ENCODE data around the gene SLC10A7. TPM values are rescaled to one million over a fixed set of nuclear protein-coding genes. Genes with fewer than 3 reads are reported as not detected.

Gene SLC10A7
- total RNA-seq, 4 donors from 2014 or later: 5.6 to 12.8 (median 6.8) TPM

DNA sequence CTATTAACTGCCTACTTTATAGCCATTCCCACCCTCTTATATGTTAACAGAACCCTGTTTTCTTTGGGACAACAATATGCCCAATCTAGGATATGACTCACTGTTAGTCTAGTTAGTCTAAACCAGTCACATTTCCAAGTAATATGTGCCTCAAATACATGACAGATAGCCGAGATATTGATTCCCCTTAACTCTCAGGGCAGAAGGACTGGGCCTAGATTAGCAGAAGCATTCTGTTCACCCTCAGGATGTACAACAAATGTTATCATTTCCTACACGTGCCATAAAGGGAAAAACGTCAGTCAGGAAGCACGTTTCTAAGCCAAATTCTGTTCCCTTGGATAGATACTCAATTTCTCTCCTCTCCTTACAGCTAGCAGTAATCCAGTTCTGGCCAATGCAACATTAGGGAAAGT, 114.1 kb downstream of the SLC10A7 start:
- no peak for ATAC-seq
- no peak for TF ChIP-seq CTCF (IDR thresholded peaks at IDR 0.05)
- no peak for TF ChIP-seq POLR2A (IDR thresholded peaks at IDR 0.05)
- no peak for TF ChIP-seq POLR2AphosphoS5 (IDR thresholded peaks at IDR 0.05)
- TF ChIP-seq EP300 (IDR thresholded peaks at IDR 0.05): no peak
- no peaks in the 10 kb centered on the region for H3K9me3 ChIP-seq
- H3K36me3 ChIP-seq: no peaks in the 10 kb centered on the region
- H3K27ac ChIP-seq: no peak overlapping the region
- H3K4me3 ChIP-seq: no peak overlapping the region
- H3K4me1 ChIP-seq: no peaks in the 10 kb centered on the region
- 57 to 60% methylated on average over 4 of the region's 4 CpGs for WGBS, 2 donors (ENCODE audit: low coverage in 1 of 2)
- H3K27me3 ChIP-seq: no peaks in the 10 kb centered on the region

DNA sequence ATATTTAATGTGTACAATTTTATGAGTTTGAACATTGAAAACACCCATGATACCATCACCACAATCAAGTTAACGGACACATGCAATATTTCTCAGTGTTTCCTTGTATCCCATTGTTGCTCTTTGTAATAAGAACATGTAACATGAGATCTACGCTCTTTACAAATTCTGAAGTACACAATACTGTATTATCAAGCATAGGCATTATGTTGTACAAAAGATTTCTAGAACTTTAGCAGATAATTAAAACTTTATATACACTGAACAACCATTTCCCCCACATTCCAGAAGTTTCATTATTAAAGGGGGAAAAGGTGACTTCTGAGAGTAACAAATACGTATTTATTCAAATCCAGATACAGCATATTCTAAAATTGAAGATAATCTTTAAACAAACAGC, 114.5 kb downstream of the SLC10A7 start:
- Histone ChIP-seq H3K4me1 (no peaks in the 10 kb centered on the region), H3K9me3 (no peaks in the 10 kb centered on the region), H3K27me3 (no peaks in the 10 kb centered on the region), H3K36me3 (no peaks in the 10 kb centered on the region), H3K27ac (no peak overlapping the region), H3K4me3 (no peak overlapping the region)
- WGBS, 2 donors (ENCODE audit: low coverage in 1 of 2): 77 to 88% methylated on average over 3 of the region's 3 CpGs
- ATAC-seq: no peak
- no peak for TF ChIP-seq EP300 (IDR thresholded peaks at IDR 0.05)
- no peak for TF ChIP-seq POLR2AphosphoS5 (IDR thresholded peaks at IDR 0.05)
- no peak for TF ChIP-seq CTCF (IDR thresholded peaks at IDR 0.05)
- no peak for TF ChIP-seq POLR2A (IDR thresholded peaks at IDR 0.05)

GRCh38 chr4:146401274-146401673, 120.5 kb downstream of the SLC10A7 start:
- Histone ChIP-seq H3K27ac (no peak overlapping the region), H3K4me1 (no peaks in the 10 kb centered on the region), H3K27me3 (no peaks in the 10 kb centered on the region), H3K36me3 (no peaks in the 10 kb centered on the region), H3K4me3 (no peak overlapping the region), H3K9me3 (no peaks in the 10 kb centered on the region)
- no peak for ATAC-seq
- WGBS, 2 donors (ENCODE audit: low coverage in 1 of 2): 84 to 100% methylated on average over 2 of the region's 2 CpGs
- TF ChIP-seq POLR2A (IDR thresholded peaks at IDR 0.05): no peak
- no peak for TF ChIP-seq POLR2AphosphoS5 (IDR thresholded peaks at IDR 0.05)
- TF ChIP-seq CTCF (IDR thresholded peaks at IDR 0.05): no peak
- no peak for TF ChIP-seq EP300 (IDR thresholded peaks at IDR 0.05)

- H3K27me3 ChIP-seq: no peaks in the 10 kb centered on the region
- no peak for TF ChIP-seq POLR2A (IDR thresholded peaks at IDR 0.05)
- no peak for TF ChIP-seq EP300 (IDR thresholded peaks at IDR 0.05)
- no peak for TF ChIP-seq CTCF (IDR thresholded peaks at IDR 0.05)
- no peak for TF ChIP-seq POLR2AphosphoS5 (IDR thresholded peaks at IDR 0.05)
- H3K4me3 ChIP-seq: no peak overlapping the region
- H3K27ac ChIP-seq: no peak overlapping the region
- H3K9me3 ChIP-seq: no peaks in the 10 kb centered on the region
- WGBS, 2 donors (ENCODE audit: low coverage in 1 of 2): 65 to 80% methylated on average over 5 to 6 of the region's 6 CpGs
- no peaks in the 10 kb centered on the region for H3K36me3 ChIP-seq
- ATAC-seq: no peak
- no peaks in the 10 kb centered on the region for H3K4me1 ChIP-seq
Observed at GRCh38 chr4:146398896-146399445, 122.8 kb downstream of the SLC10A7 start.

DNA sequence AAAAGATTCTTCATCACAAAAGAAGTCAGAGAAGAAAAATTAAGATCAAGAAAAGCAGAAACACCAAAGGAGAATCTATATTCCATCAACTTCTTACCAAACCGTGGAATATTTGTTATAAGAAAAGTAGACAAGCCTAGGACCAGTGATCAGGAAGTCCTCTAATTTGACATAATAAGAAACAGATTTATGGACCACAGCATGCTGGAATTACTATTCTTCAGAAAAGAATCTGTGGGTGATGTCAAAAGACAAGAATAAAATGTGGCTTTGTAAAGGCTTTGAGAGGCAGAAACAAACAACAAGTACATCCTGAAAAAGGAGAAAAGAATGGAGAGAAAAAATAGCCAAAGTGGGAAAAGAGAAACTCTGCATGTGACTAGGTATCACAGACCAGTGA, 123.3 kb downstream of the SLC10A7 start:
- no peaks in the 10 kb centered on the region for H3K36me3 ChIP-seq
- ATAC-seq: no peak
- H3K27me3 ChIP-seq: no peaks in the 10 kb centered on the region
- no peaks in the 10 kb centered on the region for H3K4me1 ChIP-seq
- H3K9me3 ChIP-seq: no peaks in the 10 kb centered on the region
- 53% methylated on average over 1 of the region's 1 CpG; no CpG with 5 or more reads in 1 of the 2 donors for WGBS, 2 donors (ENCODE audit: low coverage in 1 of 2)
- no peak overlapping the region for H3K4me3 ChIP-seq
- no peak for TF ChIP-seq POLR2A (IDR thresholded peaks at IDR 0.05)
- TF ChIP-seq CTCF (IDR thresholded peaks at IDR 0.05): no peak
- no peak for TF ChIP-seq POLR2AphosphoS5 (IDR thresholded peaks at IDR 0.05)
- no peak for TF ChIP-seq EP300 (IDR thresholded peaks at IDR 0.05)
- no peak overlapping the region for H3K27ac ChIP-seq
